H1 (cell line): ENCODE results near the gene CACNA1C. TPM values are rescaled to one million over a fixed set of nuclear protein-coding genes. Genes with fewer than 3 reads are reported as not detected.

Experiments used
- CTCF ChIA-PET: fragments of 300-600 bp; sonication (Branson Sonifier 250); formaldehyde crosslinking; loops from one replicate; lab custom pipeline; 2021; ENCODE audit not compliant: partially characterized antibody; lab: Charles Lee
- POLR2A ChIA-PET: fragments of 300-600 bp; sonication (Branson Sonifier 250); formaldehyde crosslinking; loops from one replicate; lab custom pipeline; 2021; ENCODE audit warnings: inconsistent platforms; ENCODE audit not compliant: partially characterized antibody; lab: Charles Lee
- DNase-seq, 2 experiments: peaks; one replicate each; pipeline versions ENCODE4 v3.0.0 to v3.0.0-alpha.2; 2010 to 2022; ENCODE audit warnings: low spot score in 2 of 2, low read depth in 1 of 2, mixed read lengths in 1 of 2
- FAIRE-seq: peaks from 2 replicates; lab custom pipeline; 2011; peaks lifted over from hg19 to GRCh38; lab: Jason Lieb, UNC
- H2AFZ ChIP-seq: 2 replicates; pipeline ENCODE4 v1.8.1; 2012; ENCODE audit warnings: low read length, inconsistent platforms
- H2AK5ac ChIP-seq: 2 replicates; pipeline ENCODE4 v1.6.1; 2013; ENCODE audit warnings: low read depth, low read length
- H2BK120ac ChIP-seq: replicated peaks from 2 replicates; pipeline ENCODE3; 2013; ENCODE audit warnings: low read depth, low read length, inconsistent platforms
- H2BK12ac ChIP-seq: 2 replicates; pipeline ENCODE4 v1.6.1; 2013; ENCODE audit warnings: low read depth, low read length
- H2BK15ac ChIP-seq: 2 replicates; pipeline ENCODE4 v1.6.1; 2013; ENCODE audit warnings: low read length
- H2BK20ac ChIP-seq: 2 replicates; pipeline ENCODE4 v1.6.1; 2013; ENCODE audit warnings: low read length
- H2BK5ac ChIP-seq: 2 replicates; pipeline ENCODE4 v1.6.1; 2013; ENCODE audit warnings: low read depth, low read length
- H3K14ac ChIP-seq: 2 replicates; pipeline ENCODE4 v1.6.1; 2013; ENCODE audit warnings: inconsistent platforms; ENCODE audit not compliant: insufficient read length
- H3K18ac ChIP-seq: 2 replicates; pipeline ENCODE4 v1.6.1; 2013; ENCODE audit warnings: low read length; ENCODE audit errors: extremely low read depth
- H3K23ac ChIP-seq: 2 replicates; pipeline ENCODE4 v1.6.1; 2013; ENCODE audit warnings: inconsistent platforms; ENCODE audit not compliant: insufficient read length
- H3K23me2 ChIP-seq: 2 replicates; pipeline ENCODE4 v1.6.1; 2013; ENCODE audit warnings: low read depth, low read length
- H3K27ac ChIP-seq: 2 replicates; pipeline ENCODE4 v1.6.1; 2011; ENCODE audit warnings: low read depth, low read length, inconsistent platforms
- H3K27me3 ChIP-seq, 4 experiments: replicated peaks in 1 of 4; 1 replicate in 1 of 4; 2 replicates in 3 of 4; pipeline versions ENCODE4 v1.6.1 to v1.8.1; 2011 to 2013; ENCODE audit warnings: low read length in 3 of 4, mild to moderate bottlenecking in 3 of 4, inconsistent platforms in 2 of 4, mixed read lengths in 2 of 4, moderate library complexity in 1 of 4; ENCODE audit not compliant: control insufficient read depth in 3 of 4, insufficient read depth in 3 of 4; ENCODE audit errors: extremely low read depth in 1 of 4
- H3K36me3 ChIP-seq, 4 experiments: 2 replicates each; pipeline versions ENCODE4 v1.6.1 to v1.8.1; 2011 to 2013; ENCODE audit warnings: mild to moderate bottlenecking in 4 of 4, low read length in 3 of 4, moderate library complexity in 2 of 4, control low read depth in 1 of 4, inconsistent platforms in 1 of 4; ENCODE audit not compliant: insufficient read depth in 4 of 4, control insufficient read depth in 2 of 4
- H3K4ac ChIP-seq: replicated peaks from 2 replicates; pipeline ENCODE3; 2013; ENCODE audit warnings: low read length, low read depth, mixed read lengths, inconsistent platforms; ENCODE audit not compliant: insufficient read length
- H3K4me1 ChIP-seq, 4 experiments: replicated peaks in 1 of 4; 1 replicate in 1 of 4; 2 replicates in 3 of 4; pipeline versions ENCODE4 v1.6.1 to v1.8.1; 2011 to 2013; ENCODE audit warnings: low read length in 3 of 4, inconsistent platforms in 2 of 4, mixed read lengths in 1 of 4; ENCODE audit not compliant: insufficient read depth in 4 of 4, control insufficient read depth in 3 of 4
- H3K4me2 ChIP-seq, 2 experiments: 2 replicates each; pipeline versions ENCODE4 v1.6.1 to v1.8.1; 2011 to 2013; ENCODE audit warnings: low read depth in 2 of 2, low read length in 2 of 2, control low read depth in 1 of 2, inconsistent platforms in 1 of 2, mild to moderate bottlenecking in 1 of 2; ENCODE audit not compliant: insufficient read depth in 1 of 2
- H3K4me3 ChIP-seq, 4 experiments: fragments of 200-600, 300-600 bp in 1 of 4; sonication (generic), shearing (Covaris generic), sonication (Bioruptor Twin) in 1 of 4; 2 replicates each; pipeline versions ENCODE4 v1.5.1 to v1.8.1; 2011 to 2016; ENCODE audit warnings: low read length in 4 of 4, low read depth in 3 of 4, control low read depth in 2 of 4, inconsistent platforms in 2 of 4, mild to moderate bottlenecking in 2 of 4, mixed read lengths in 1 of 4, moderate library complexity in 1 of 4; ENCODE audit not compliant: insufficient read depth in 2 of 4; ENCODE audit errors: extremely low read depth in 1 of 4
- H3K56ac ChIP-seq: replicated peaks from 2 replicates; pipeline ENCODE3; 2013; ENCODE audit warnings: low read depth, mild to moderate bottlenecking, mixed read lengths, low read length, inconsistent platforms; ENCODE audit not compliant: insufficient read length
- H3K79me1 ChIP-seq: 2 replicates; pipeline ENCODE4 v1.6.1; 2013; ENCODE audit warnings: low read depth, low read length, control low read depth
- H3K79me2 ChIP-seq, 2 experiments: 2 replicates each; pipeline versions ENCODE4 v1.6.1 to v1.8.1; 2012 to 2013; ENCODE audit warnings: low read length in 2 of 2, mild to moderate bottlenecking in 2 of 2, inconsistent platforms in 1 of 2; ENCODE audit not compliant: insufficient read depth in 2 of 2, control insufficient read depth in 1 of 2
- H3K9ac ChIP-seq, 4 experiments: replicated peaks in 1 of 4; 1 replicate in 1 of 4; 2 replicates in 3 of 4; pipeline versions ENCODE4 v1.6.1 to v1.8.1; 2011 to 2013; ENCODE audit warnings: low read depth in 3 of 4, low read length in 3 of 4, control low read depth in 2 of 4, mild to moderate bottlenecking in 2 of 4, moderate library complexity in 2 of 4, inconsistent platforms in 1 of 4; ENCODE audit errors: extremely low read depth in 1 of 4
- H3K9me3 ChIP-seq, 2 experiments: 2 replicates each; pipeline versions ENCODE4 v1.6.1 to v1.8.1; 2012 to 2013; ENCODE audit warnings: mild to moderate bottlenecking in 2 of 2, moderate library complexity in 2 of 2, control low read depth in 1 of 2, inconsistent platforms in 1 of 2, low read depth in 1 of 2, low read length in 1 of 2, mixed read lengths in 1 of 2; ENCODE audit not compliant: insufficient read depth in 2 of 2
- H4K20me1 ChIP-seq, 2 experiments: replicated peaks in 1 of 2; 2 replicates each; pipeline versions ENCODE3 to v1.8.1; 2011 to 2013; ENCODE audit warnings: inconsistent platforms in 2 of 2, low read length in 2 of 2, mild to moderate bottlenecking in 1 of 2; ENCODE audit not compliant: insufficient read depth in 2 of 2, control insufficient read depth in 1 of 2
- H4K5ac ChIP-seq: 2 replicates; pipeline ENCODE4 v1.6.1; 2013; ENCODE audit warnings: low read length, low read depth, mixed read lengths, inconsistent platforms; ENCODE audit not compliant: insufficient read length
- H4K8ac ChIP-seq: 2 replicates; pipeline ENCODE4 v1.8.0; 2013; ENCODE audit warnings: mild to moderate bottlenecking, moderate library complexity, low read length, inconsistent platforms; ENCODE audit not compliant: insufficient read depth; ENCODE audit errors: extremely low read depth
- H4K91ac ChIP-seq: replicated peaks from 2 replicates; pipeline ENCODE3; 2013; ENCODE audit warnings: low read length, mixed read lengths, inconsistent platforms; ENCODE audit not compliant: insufficient read length
- BACH1 ChIP-seq: IDR thresholded peaks from 2 replicates; pipeline ENCODE4 v1.6.1; 2012; ENCODE audit warnings: low read length, improper control_type of control experiment
- WGBS, 2 experiments: shearing (Covaris generic) in 1 of 2; methylation state at CpG; one replicate each; pipeline versions ENCODE4 v1.1.6 to v1.1.7; 2013 to 2015; ENCODE audit warnings: low lambda C conversion rate in 2 of 2, mixed read lengths in 2 of 2, inconsistent platforms in 1 of 2, low coverage in 1 of 2, missing lambda C conversion rate in 1 of 2; ENCODE audit not compliant: insufficient replicate concordance in 2 of 2, insufficient coverage in 1 of 2, insufficient read length in 1 of 2; ENCODE audit errors: extremely low coverage in 1 of 2, missing lambda C conversion rate in 1 of 2; 5-methylcytosine and 5-hydroxymethylcytosine counted together
- polyA plus RNA-seq, 7 experiments: library from polyadenylated mRNA; depleted of rRNA in 3 of 7; stranded (reverse) in 5 of 7; unstranded in 2 of 7; fragments of >200 nt in 5 of 7; fragments of 200-250 nt in 2 of 7; gene quantifications; 1 replicate in 5 of 7; 2 replicates in 1 of 7; 4 replicates in 1 of 7; pipeline versions ENCODE4 v1.2.1 to v1.2.3, GENCODE V29; 2011 to 2013; ENCODE audit warnings: missing spikeins in 2 of 7, mixed read lengths in 2 of 7
- total RNA-seq: library from RNA; stranded (reverse); fragmentation: NEBNext Ultra II Directional; extraction: Animal tissue kit (Norgen Biotek cat#: 25700); gene quantifications from 2 replicates; pipeline ENCODE4 v1.2.1, GENCODE V29; 2021

Gene CACNA1C
- total and polyA plus RNA-seq, 2 of the 8 experiments (the other 6 are each of a cell fraction or from before 2014, with no cell fraction given), result 1.3 TPM

DNA sequence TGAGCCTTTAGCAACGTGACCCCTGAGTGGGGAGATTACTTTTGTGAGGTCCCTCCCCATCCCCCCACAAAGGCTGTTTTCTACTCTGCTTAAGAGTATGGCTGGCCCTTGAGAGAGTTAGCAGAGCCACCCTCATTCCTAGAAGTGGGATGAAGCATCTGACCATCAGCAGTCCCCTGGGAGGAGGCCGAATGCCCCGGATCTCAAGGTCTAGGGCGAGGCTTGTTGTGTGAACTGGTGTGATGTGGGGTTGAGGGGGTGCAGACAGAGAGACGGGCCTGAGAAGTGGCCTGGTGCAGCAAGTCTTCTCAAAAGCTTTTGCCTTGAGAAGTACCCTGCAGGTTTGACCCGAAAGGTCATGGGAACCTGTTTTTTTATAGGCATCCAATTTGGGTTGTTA, 589.0 kb downstream of the CACNA1C start:
- DNase-seq (no peak), FAIRE-seq (no peak)
- no peaks in the 10 kb centered on the region; a peak in 1 of 7 replicates for H3K27me3 ChIP-seq
- no peak overlapping the region for H2BK15ac ChIP-seq
- no peak overlapping the region for H2BK20ac ChIP-seq
- no peak for TF ChIP-seq BACH1
- WGBS, 2 experiments, result 84% methylated on average over 6 of the region's 6 CpGs; no CpG with 5 or more reads in 1 of the 2 experiments
- H2BK120ac ChIP-seq, result no peak overlapping the region
- no peak overlapping the region for H3K56ac ChIP-seq
- no peaks in the 10 kb centered on the region for H3K9me3 ChIP-seq
- no peak overlapping the region for H3K14ac ChIP-seq
- no peak overlapping the region for H4K5ac ChIP-seq
- H3K4me2 ChIP-seq, result no peak overlapping the region
- H3K27ac ChIP-seq, result no peak overlapping the region
- H4K91ac ChIP-seq, result no peak overlapping the region
- H3K23me2 ChIP-seq, result no peaks in the 10 kb centered on the region
- no peak overlapping the region for H3K9ac ChIP-seq
- H2AFZ ChIP-seq, result no peak overlapping the region
- ChIA-PET POLR2A (interaction anchor here (1.5 kb wide), 1 partner anchor 11 kb away, joined by 4 read pairs; no protein-coding TSS in a partner anchor), CTCF (interaction anchor here (1.0 to 3.3 kb wide), 22 partner anchors 9 to 287 kb away, joined by 3 to 23 read pairs (median 4); no protein-coding TSS in a partner anchor)
- H3K4me3 ChIP-seq, result no peak overlapping the region
- H3K79me1 ChIP-seq, result no peaks in the 10 kb centered on the region
- H2AK5ac ChIP-seq, result no peak overlapping the region
- peaks cover 5 to 10% (median 7%) of the 10 kb centered on the region in 4 experiments for H3K4me1 ChIP-seq
- H3K36me3 ChIP-seq, result no peaks in the 10 kb centered on the region
- no peak overlapping the region for H2BK5ac ChIP-seq
- H3K4ac ChIP-seq, result no peak overlapping the region
- no peak overlapping the region for H3K18ac ChIP-seq
- no peak overlapping the region for H2BK12ac ChIP-seq
- H3K23ac ChIP-seq, result no peak overlapping the region
- no peaks in the 10 kb centered on the region for H4K20me1 ChIP-seq
- no peaks in the 10 kb centered on the region for H3K79me2 ChIP-seq
- no peak overlapping the region for H4K8ac ChIP-seq
